Loucy (cell line): ENCODE data around the gene S100A8.

Source experiments
- H2AFZ ChIP-seq: fragments of 200-600 bp; sonication (generic); 2 replicates; pipeline ENCODE4 v1.6.0; 2016; ENCODE audit warnings: antibody characterized with exemption, mild to moderate bottlenecking, low read length, moderate library complexity
- H3F3A ChIP-seq: fragments of 200-600 bp; 2 replicates; pipeline ENCODE4 v1.6.0; 2016; ENCODE audit warnings: antibody characterized with exemption, low read depth, mild to moderate bottlenecking
- H3K27me3 ChIP-seq: fragments of 200-600 bp; sonication (generic); 2 replicates; pipeline ENCODE4 v1.6.1; 2014; ENCODE audit warnings: low read length, mild to moderate bottlenecking; ENCODE audit not compliant: insufficient read depth, poor library complexity, severe bottlenecking
- H3K36me3 ChIP-seq: fragments of 200-600 bp; sonication (generic); 2 replicates; pipeline ENCODE4 v1.6.1; 2016; ENCODE audit warnings: low read length; ENCODE audit not compliant: insufficient read depth
- H3K4me1 ChIP-seq: fragments of 200-600 bp; sonication (generic); 2 replicates; pipeline ENCODE4 v1.5.1; 2014; ENCODE audit warnings: low read length, mild to moderate bottlenecking; ENCODE audit not compliant: insufficient read depth, poor library complexity, severe bottlenecking
- H3K4me2 ChIP-seq: fragments of 200-600 bp; sonication (generic); 2 replicates; pipeline ENCODE4 v1.6.0; 2014; ENCODE audit warnings: antibody characterized with exemption, low read length, low read depth, mild to moderate bottlenecking; ENCODE audit not compliant: poor library complexity, severe bottlenecking
- H3K4me3 ChIP-seq: fragments of 200-600 bp; sonication (generic); 2 replicates; pipeline ENCODE4 v1.5.1; 2014; ENCODE audit warnings: low read length, mild to moderate bottlenecking, mixed read lengths; ENCODE audit not compliant: poor library complexity, severe bottlenecking
- H3K79me2 ChIP-seq: fragments of 200-600 bp; sonication (generic); 2 replicates; pipeline ENCODE4 v1.6.1; 2014; ENCODE audit warnings: low read length; ENCODE audit not compliant: insufficient read depth
- H3K9ac ChIP-seq: fragments of 200-600 bp; sonication (generic); 2 replicates; pipeline ENCODE4 v1.6.0; 2014; ENCODE audit warnings: mild to moderate bottlenecking, low read depth, low read length, moderate library complexity; ENCODE audit not compliant: poor library complexity, severe bottlenecking
- H3K9me2 ChIP-seq: fragments of 200-600 bp; sonication (generic); replicated peaks from 2 replicates; pipeline ENCODE4 v1.6.1; 2016; ENCODE audit warnings: low read depth, low read length, mixed read lengths
- H3K9me3 ChIP-seq: fragments of 200-600 bp; sonication (generic); 2 replicates; pipeline ENCODE4 v1.6.1; 2014; ENCODE audit warnings: mild to moderate bottlenecking, antibody characterized with exemption, low read length, low read depth; ENCODE audit not compliant: insufficient read depth
- H4K20me1 ChIP-seq: fragments of 200-600 bp; sonication (generic); 2 replicates; pipeline ENCODE4 v1.6.0; 2014; ENCODE audit warnings: antibody characterized with exemption, low read length, mild to moderate bottlenecking; ENCODE audit not compliant: insufficient read depth, poor library complexity, severe bottlenecking
- CTCF ChIP-seq: fragments of 200-600 bp; sonication (generic); conservative IDR thresholded peaks from 2 replicates; pipeline ENCODE4 v1.5.1; 2014; ENCODE audit warnings: mild to moderate bottlenecking, antibody characterized with exemption, low read length
- EZH2phosphoT487 ChIP-seq: fragments of 200-600 bp; IDR thresholded peaks from 2 replicates; pipeline ENCODE4 v1.6.1; 2018; ENCODE audit warnings: antibody characterized with exemption, mild to moderate bottlenecking, moderate library complexity, borderline replicate concordance

Gene S100A8

DNA sequence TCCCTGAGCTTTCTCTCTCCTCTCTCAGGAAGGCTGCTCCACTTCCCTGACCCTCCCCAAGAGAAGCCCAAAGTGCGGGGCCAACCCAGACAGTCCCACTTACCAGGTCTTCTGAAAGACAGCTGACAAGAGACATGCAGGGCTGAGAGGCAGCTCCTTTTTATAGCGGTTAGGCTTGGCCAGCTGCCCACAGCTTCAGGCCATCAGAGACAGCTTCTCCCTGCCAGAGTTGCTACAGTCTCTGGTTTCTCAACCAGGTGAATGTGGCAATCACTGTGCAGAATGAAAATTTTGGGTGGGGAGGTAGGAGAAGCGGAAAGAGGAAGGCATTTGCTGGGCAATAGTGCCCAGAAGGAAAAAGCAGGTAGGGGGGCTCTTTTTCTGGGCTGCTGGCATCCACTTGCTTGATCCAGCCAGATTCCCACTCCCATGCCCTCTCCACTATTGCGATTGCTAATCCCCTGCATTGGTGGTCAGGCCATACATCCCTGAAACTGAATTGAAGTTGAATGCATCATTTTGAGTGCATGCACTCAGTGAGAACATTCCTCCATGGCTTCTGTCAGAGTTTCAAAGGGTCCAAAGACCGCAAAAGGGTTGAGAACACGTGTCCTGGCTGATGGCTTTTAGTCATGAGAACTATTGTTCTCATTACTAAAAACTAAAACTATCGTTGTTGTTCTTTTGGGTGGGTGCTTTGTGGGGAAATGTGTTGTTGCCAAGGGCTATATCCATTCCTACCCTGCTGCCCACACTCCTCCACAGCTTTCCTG lies at the start of gene S100A8:
Gene S100A8 (minus strand): TSS at position 136 of the 773 bp plus-strand sequence. CDS start 538 bp downstream, outside the sequence.
- Histone ChIP-seq H3K79me2 (no peaks in the 10 kb centered on the region), H3K36me3 (no peaks in the 10 kb centered on the region), H3K4me3 (no peak within 1 kb of the TSS), H3K9ac (no peak within 1 kb of the TSS), H4K20me1 (no peaks in the 10 kb centered on the region), H3K4me1 (no peaks in the 10 kb centered on the region), H3K9me2 (no peaks in the 10 kb centered on the region), H3K4me2 (no peak within 1 kb of the TSS), H3K9me3 (no peaks in the 10 kb centered on the region), H3F3A (no peaks in the 10 kb centered on the region), H2AFZ (no peak within 1 kb of the TSS), H3K27me3 (no peaks in the 10 kb centered on the region)
- TF ChIP-seq CTCF = no peak
- TF ChIP-seq EZH2phosphoT487 = no peak

DNA sequence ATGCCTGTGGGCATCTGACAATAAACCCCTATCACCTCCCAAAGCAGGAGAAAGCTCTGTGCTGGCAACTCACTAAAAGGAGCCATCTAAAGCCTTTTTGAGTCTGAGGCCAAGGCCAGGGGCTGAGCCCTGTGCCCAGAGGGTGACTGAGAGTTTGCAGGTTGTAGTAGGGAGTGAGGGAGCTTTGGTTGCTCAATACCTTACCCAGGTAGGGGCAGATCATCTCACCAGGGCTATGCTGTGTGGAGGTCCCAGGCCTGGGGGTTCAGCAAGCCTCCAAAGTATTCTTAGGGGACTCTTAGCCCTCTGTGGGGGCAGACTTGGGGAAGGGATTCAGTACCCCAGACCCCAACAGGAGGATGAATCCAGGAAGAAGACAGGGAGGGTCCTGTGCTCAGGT lies 48.4 kb upstream of the S100A8 start:
- Histone ChIP-seq H3K27me3 (no peaks in the 10 kb centered on the region), H2AFZ (no peak overlapping the region)

GRCh38 chr1:153438599-153438998 lies 47.7 kb upstream of the S100A8 start:
- Histone ChIP-seq H3K4me2 (no peak overlapping the region), H4K20me1 (no peaks in the 10 kb centered on the region), H3K4me1 (no peaks in the 10 kb centered on the region), H3K36me3 (no peaks in the 10 kb centered on the region), H3K4me3 (no peak overlapping the region), H3K9me2 (no peaks in the 10 kb centered on the region), H3K79me2 (no peaks in the 10 kb centered on the region), H3K9ac (no peak overlapping the region), H3F3A (no peaks in the 10 kb centered on the region), H3K9me3 (no peaks in the 10 kb centered on the region), H2AFZ (no peak overlapping the region), H3K27me3 (no peaks in the 10 kb centered on the region)
- TF ChIP-seq CTCF (no peak), EZH2phosphoT487 (no peak)

More for the DNA sequence above, 48.4 kb upstream of the S100A8 start:
- Histone ChIP-seq H3K4me2 (no peak overlapping the region), H3K36me3 (no peaks in the 10 kb centered on the region), H3K79me2 (no peaks in the 10 kb centered on the region), H4K20me1 (no peaks in the 10 kb centered on the region), H3K9ac (no peak overlapping the region), H3F3A (no peaks in the 10 kb centered on the region), H3K9me2 (no peaks in the 10 kb centered on the region), H3K9me3 (no peaks in the 10 kb centered on the region), H3K4me1 (no peaks in the 10 kb centered on the region), H3K4me3 (no peak overlapping the region)
- TF ChIP-seq EZH2phosphoT487 (no peak), CTCF (no peak)
